Astrocyte (in vitro differentiated cells and primary cell): ENCODE results near the gene ABCF2. TPM values are rescaled to one million over a fixed set of nuclear protein-coding genes. Genes with fewer than 3 reads are reported as not detected.

Experiments
- DNase-seq: peaks from one replicate; pipeline ENCODE4 v3.0.0-alpha.2; 2010; ENCODE audit warnings: low read depth
- FAIRE-seq: peaks from 2 replicates; lab custom pipeline; 2011; peaks lifted over from hg19 to GRCh38; lab: Jason Lieb, UNC
- H2AFZ ChIP-seq: 2 replicates; pipeline ENCODE4 v1.6.0; 2012; ENCODE audit warnings: low read depth, low read length, inconsistent platforms
- H3K27ac ChIP-seq: 2 replicates; pipeline ENCODE4 v1.5.1; 2011; ENCODE audit warnings: low read depth, low read length, inconsistent platforms
- H3K27me3 ChIP-seq: 2 replicates; pipeline ENCODE4 v1.6.0; 2011; ENCODE audit warnings: low read length, inconsistent platforms; ENCODE audit not compliant: insufficient read depth
- H3K36me3 ChIP-seq: 2 replicates; pipeline ENCODE4 v1.5.1; 2011; ENCODE audit warnings: low read length, inconsistent platforms; ENCODE audit not compliant: insufficient read depth
- H3K4me1 ChIP-seq: 2 replicates; pipeline ENCODE4 v1.5.1; 2011; ENCODE audit warnings: low read length, inconsistent platforms; ENCODE audit not compliant: insufficient read depth
- H3K4me2 ChIP-seq: 2 replicates; pipeline ENCODE4 v1.6.0; 2012; ENCODE audit warnings: low read length, inconsistent platforms
- H3K4me3 ChIP-seq: 2 replicates; pipeline ENCODE4 v1.5.1; 2011; ENCODE audit warnings: low read depth, mild to moderate bottlenecking, low read length, inconsistent platforms; ENCODE audit not compliant: insufficient read depth
- H3K79me2 ChIP-seq: 2 replicates; pipeline ENCODE4 v1.6.0; 2012; ENCODE audit warnings: mild to moderate bottlenecking, low read length, inconsistent platforms; ENCODE audit not compliant: insufficient read depth
- H3K9ac ChIP-seq: 2 replicates; pipeline ENCODE4 v1.6.0; 2012; ENCODE audit warnings: mild to moderate bottlenecking, low read length, inconsistent platforms
- H3K9me3 ChIP-seq: 2 replicates; pipeline ENCODE4 v1.5.1; 2012; ENCODE audit warnings: low read depth, mild to moderate bottlenecking, low read length, inconsistent platforms; ENCODE audit not compliant: insufficient read depth
- H4K20me1 ChIP-seq: 2 replicates; pipeline ENCODE4 v1.6.0; 2012; ENCODE audit warnings: low read length, inconsistent platforms; ENCODE audit not compliant: insufficient read depth
- H3K27ac Mint-ChIP-seq: one replicate; pipeline ENCODE4 v1.8.0; 2021; ENCODE audit warnings: mild to moderate bottlenecking, mixed read lengths; ENCODE audit not compliant: unreplicated experiment
- H3K27me3 Mint-ChIP-seq: one replicate; pipeline ENCODE4 v1.8.0; 2021; ENCODE audit warnings: low read depth, mixed read lengths; ENCODE audit not compliant: unreplicated experiment
- H3K36me3 Mint-ChIP-seq: one replicate; pipeline ENCODE4 v1.8.0; 2021; ENCODE audit warnings: low read depth, mixed read lengths; ENCODE audit not compliant: unreplicated experiment
- H3K4me1 Mint-ChIP-seq: one replicate; pipeline ENCODE4 v1.8.0; 2021; ENCODE audit warnings: low read depth, mixed read lengths; ENCODE audit not compliant: unreplicated experiment
- H3K4me3 Mint-ChIP-seq: one replicate; pipeline ENCODE4 v1.8.0; 2021; ENCODE audit warnings: mild to moderate bottlenecking, moderate library complexity, mixed read lengths; ENCODE audit not compliant: unreplicated experiment
- H3K9me3 Mint-ChIP-seq: one replicate; pipeline ENCODE4 v1.8.0; 2021; ENCODE audit warnings: mild to moderate bottlenecking, mixed read lengths; ENCODE audit not compliant: unreplicated experiment
- CTCF ChIP-seq: IDR thresholded peaks from 2 replicates; pipeline ENCODE4 v1.5.1; 2011; ENCODE audit warnings: low read depth, mild to moderate bottlenecking, inconsistent platforms, low read length, moderate library complexity; ENCODE audit not compliant: insufficient read depth
- EZH2 ChIP-seq: IDR thresholded peaks from 2 replicates; pipeline ENCODE4 v1.6.1; 2012; ENCODE audit warnings: mild to moderate bottlenecking, low read length, inconsistent platforms; ENCODE audit not compliant: insufficient read depth
- total RNA-seq: library from RNA; stranded (reverse); gene quantifications from 2 replicates; pipeline ENCODE4 v1.2.1, GENCODE V29; 2021

ABCF2 gene
- total RNA-seq, 1 donor from 2014 or later: 53.2 TPM

GRCh38 chr7:151239837-151240459, 12.9 kb upstream of the ABCF2 start:
- Histone ChIP-seq H3K9ac (no peak overlapping the region), H3K4me3 (no peak overlapping the region), H3K4me1 (peaks cover 6% of the 10 kb centered on the region), H3K27ac (no peak overlapping the region), H3K9me3 (no peaks in the 10 kb centered on the region), H3K27me3 (no peaks in the 10 kb centered on the region), H3K4me2 (no peak overlapping the region), H2AFZ (no peak overlapping the region), H4K20me1 (peaks cover 97% of the 10 kb centered on the region), H3K79me2 (peaks cover 52% of the 10 kb centered on the region), H3K36me3 (peaks cover 40% of the 10 kb centered on the region)
- Mint-ChIP-seq H3K4me1 (peaks cover 10% of the 10 kb centered on the region), H3K36me3 (peaks cover 21% of the 10 kb centered on the region), H3K4me3 (no peak overlapping the region), H3K27me3 (no peaks in the 10 kb centered on the region), H3K27ac (peak overlapping the region; percentile 69), H3K9me3 (no peaks in the 10 kb centered on the region)
- DNase-seq (no peak), FAIRE-seq (no peak)
- TF ChIP-seq EZH2 (no peak), CTCF (no peak)

DNA sequence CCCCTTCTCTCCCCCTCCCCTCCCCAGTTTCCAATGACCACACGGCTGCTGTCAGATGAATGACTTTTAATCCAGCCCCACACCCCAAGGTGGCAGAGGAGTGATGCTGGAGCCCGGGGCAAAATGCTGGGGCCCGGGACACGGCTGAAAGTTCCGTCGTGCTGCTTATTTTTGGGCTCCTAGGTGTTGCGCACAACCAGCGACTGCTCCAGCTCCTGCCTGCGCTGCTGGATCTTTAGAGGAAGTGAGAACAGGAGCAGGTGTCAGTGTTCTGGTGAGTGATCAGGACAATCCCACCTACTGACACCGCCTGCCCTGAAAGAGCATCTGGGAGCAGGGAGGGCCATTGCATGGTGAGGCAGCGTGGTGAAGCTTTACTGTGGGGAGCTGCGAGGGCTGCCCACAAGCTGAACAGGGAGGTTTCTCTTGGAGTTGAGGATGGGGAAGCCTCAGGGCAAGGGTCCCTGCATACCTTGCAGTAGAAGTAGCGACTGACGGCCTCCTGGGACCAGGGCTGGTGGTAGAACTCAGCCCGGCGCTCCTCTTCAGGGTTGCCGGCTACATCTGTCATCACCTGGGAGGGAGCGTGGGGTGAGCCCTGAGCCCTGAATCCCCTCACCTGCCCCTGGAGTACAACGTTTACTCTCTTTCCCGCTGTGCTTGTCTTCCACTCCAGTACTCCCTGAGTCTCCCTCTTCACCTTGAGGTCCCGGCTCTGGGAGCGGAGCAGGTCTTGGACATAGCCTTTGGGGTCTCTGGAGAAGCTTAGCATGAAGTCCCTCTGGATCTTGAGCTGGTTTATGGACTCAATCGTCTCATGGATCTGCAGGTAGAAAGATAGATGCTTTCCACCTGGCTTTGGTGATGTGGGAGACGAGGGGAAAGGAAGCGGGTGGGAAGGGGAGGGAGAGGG, 12.2 kb upstream of the ABCF2 start:
- H3K4me2 ChIP-seq: no peak overlapping the region
- H3K27me3 ChIP-seq: no peaks in the 10 kb centered on the region
- Mint-ChIP-seq H3K4me1 (peaks cover 12% of the 10 kb centered on the region), H3K36me3 (peaks cover 21% of the 10 kb centered on the region), H3K4me3 (no peak overlapping the region), H3K27ac (no peak overlapping the region), H3K9me3 (no peaks in the 10 kb centered on the region), H3K27me3 (no peaks in the 10 kb centered on the region)
- TF ChIP-seq CTCF (no peak), EZH2 (no peak)
- no peak overlapping the region for H2AFZ ChIP-seq
- peaks cover 43% of the 10 kb centered on the region for H3K36me3 ChIP-seq
- H3K4me1 ChIP-seq: peaks cover 5% of the 10 kb centered on the region
- H3K27ac ChIP-seq: no peak overlapping the region
- no peaks in the 10 kb centered on the region for H3K9me3 ChIP-seq
- DNase-seq (no peak), FAIRE-seq (no peak)
- no peak overlapping the region for H3K4me3 ChIP-seq
- peaks cover 97% of the 10 kb centered on the region for H4K20me1 ChIP-seq
- H3K9ac ChIP-seq: no peak overlapping the region
- peaks cover 60% of the 10 kb centered on the region for H3K79me2 ChIP-seq
